GM12865 (cell line): ENCODE data around the gene RAPGEF3.

Source experiments
- DNase-seq: peaks from one replicate; pipeline ENCODE4 v3.0.0; 2010; ENCODE audit warnings: low read depth
- H3K4me3 ChIP-seq: 2 replicates; pipeline ENCODE4 v1.5.1; 2011; ENCODE audit warnings: mild to moderate bottlenecking, low read depth, low read length, control low read depth
- CTCF ChIP-seq: IDR thresholded peaks from 2 replicates; pipeline ENCODE4 v1.5.1; 2011; ENCODE audit warnings: low read length, control low read depth, low read depth, inconsistent platforms; ENCODE audit not compliant: insufficient read depth; ENCODE audit errors: missing control alignments

The RAPGEF3 gene

GRCh38 chr12:47746523-47746922 is 12.2 kb downstream of the RAPGEF3 start:
- no peak overlapping the region for H3K4me3 ChIP-seq
- TF ChIP-seq CTCF = no peak

GRCh38 chr12:47746073-47746472 is 12.6 kb downstream of the RAPGEF3 start:
- DNase-seq = no peak
- no peak for TF ChIP-seq CTCF

More at GRCh38 chr12:47746523-47746922, 12.2 kb downstream of the RAPGEF3 start:
- DNase-seq = no peak

GRCh38 chr12:47745485-47746041 is 13.1 kb downstream of the RAPGEF3 start:
- no peak for DNase-seq
- no peak for TF ChIP-seq CTCF
- no peak overlapping the region for H3K4me3 ChIP-seq

More at GRCh38 chr12:47746073-47746472, 12.6 kb downstream of the RAPGEF3 start:
- no peak overlapping the region for H3K4me3 ChIP-seq

DNA sequence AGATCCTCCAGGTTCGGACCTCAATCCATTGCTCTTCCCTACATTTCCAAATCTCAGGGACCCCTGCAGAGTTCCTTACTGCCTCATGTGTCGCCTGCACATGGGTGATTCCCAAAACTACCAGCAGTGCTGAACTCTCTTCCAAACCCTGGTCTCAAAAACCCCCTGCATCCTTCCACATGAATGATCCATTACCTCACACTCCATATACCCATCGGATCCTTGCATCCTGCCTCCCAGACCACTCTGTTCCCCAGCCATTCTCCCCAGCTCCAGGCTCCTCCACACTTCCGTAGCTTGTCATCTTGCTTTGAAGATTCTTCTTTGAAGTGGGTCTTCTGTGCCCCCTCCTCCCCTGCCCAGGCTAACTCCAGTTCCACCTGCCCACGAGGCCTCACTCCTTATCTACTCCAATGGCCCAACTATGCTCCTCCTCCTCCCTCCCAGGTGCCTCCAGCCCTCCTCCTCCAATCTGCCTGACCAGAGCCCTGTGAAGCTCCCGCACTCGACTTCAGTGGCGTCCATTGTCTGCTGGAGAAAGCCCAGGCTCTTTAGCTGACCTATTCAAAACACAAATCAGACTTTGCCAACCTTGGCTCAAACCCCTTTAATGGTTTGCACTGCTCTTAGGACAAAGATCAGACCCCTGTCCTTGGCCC is 13.8 kb downstream of the RAPGEF3 start:
- H3K4me3 ChIP-seq = no peak overlapping the region
- TF ChIP-seq CTCF = no peak
- DNase-seq = no peak

- TF ChIP-seq CTCF = peak; percentile 59
- DNase-seq = peak; percentile 49
- no peak overlapping the region for H3K4me3 ChIP-seq
Measured at GRCh38 chr12:47744005-47744651, 14.6 kb downstream of the RAPGEF3 start.

DNA sequence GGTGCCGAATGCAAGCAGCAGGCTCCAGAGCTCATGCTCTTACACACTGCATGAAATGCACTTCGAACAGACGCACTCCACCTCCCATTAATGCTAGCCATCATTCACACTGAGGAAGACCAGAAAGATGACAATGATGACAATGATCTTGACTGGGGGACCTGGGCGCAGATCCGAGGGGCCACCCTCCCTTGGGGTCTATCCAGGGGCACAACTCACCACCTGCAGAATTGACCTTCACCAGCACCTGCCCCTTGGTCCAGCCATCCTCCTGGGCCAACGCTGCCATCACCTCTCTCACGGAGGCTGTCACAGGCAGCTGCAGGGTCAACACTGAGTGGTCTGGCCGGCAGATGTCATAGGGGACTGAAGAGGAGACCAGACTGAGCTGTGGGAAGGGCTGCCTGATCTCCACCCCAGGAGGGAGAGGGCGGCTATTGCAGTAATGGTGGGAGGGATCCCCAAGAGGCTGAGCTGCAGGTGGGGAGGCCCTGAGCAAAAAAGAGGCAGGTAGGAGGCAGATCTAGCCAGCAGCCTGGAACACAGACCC is 15.3 kb downstream of the RAPGEF3 start:
- no peak for TF ChIP-seq CTCF
- DNase-seq = no peak

More for the DNA sequence above, 15.3 kb downstream of the RAPGEF3 start:
- no peak overlapping the region for H3K4me3 ChIP-seq
